ENCODE results near the gene MRPL40.

- TF ChIP-seq CTCF (IDR thresholded peaks at IDR 0.05) = no peak
- TF ChIP-seq POLR2AphosphoS5 (IDR thresholded peaks at IDR 0.05) = no peak
- no peak for TF ChIP-seq POLR2A (IDR thresholded peaks at IDR 0.05)
- TF ChIP-seq EP300 (IDR thresholded peaks at IDR 0.05; ENCODE audit: low read depth) = no peak
These were observed 45.3 kb upstream of the MRPL40 start for GRCh38 chr22:19387038-19387437.
